ENCODE data around the gene SENP3. TPM values are rescaled to one million over a fixed set of nuclear protein-coding genes. Genes with fewer than 3 reads are reported as not detected.

SENP3 gene
- total and polyA plus RNA-seq, 2 of the 4 experiments (the other 2 are of a cell fraction): 82.4 to 120 TPM

GRCh38 chr17:7586673-7587419, 25.1 kb downstream of the SENP3 start:
- Histone ChIP-seq H4K8ac (ENCODE audit: low read depth in 2 of 2, low read length in 2 of 2) (peak overlapping the region; percentile 48 to 87; a peak in 3 of 4 replicates), H2BK120ac (ENCODE audit: low read depth, low read length) (peak overlapping the region; percentile 35), H3K9me3 (ENCODE audit: control insufficient read depth, insufficient read depth, low read length) (no peaks in the 10 kb centered on the region), H2BK20ac (ENCODE audit: low read depth, low read length) (0 out of 2 replicates have a peak overlapping the region, but pooled peaks have one; percentile 5), H3K23ac (ENCODE audit: low read depth, low read length) (peak overlapping the region; percentile 88), H3K79me1 (ENCODE audit: low read depth in 1 of 2, low read length in 2 of 2) (peaks cover 21 to 84% of the 10 kb centered on the region in 2 experiments), H2AFZ (replicated peaks; ENCODE audit: low read length, poor library complexity) (peak overlapping the region; percentile 73), H3K18ac (ENCODE audit: low read depth, low read length) (peak overlapping the region; percentile 32; the same call in 1 of the 2 replicates), H4K5ac (ENCODE audit: low read depth, low read length) (peak overlapping the region; percentile 35), H3K4ac (ENCODE audit: low read depth, low read length) (peak overlapping the region; percentile 90), H3K36me3 (ENCODE audit: control insufficient read depth, insufficient read depth, low read length) (peaks cover 21% of the 10 kb centered on the region), H4K91ac (ENCODE audit: insufficient read depth, low read depth, low read length) (peak overlapping the region; percentile 51), H2BK15ac (ENCODE audit: low read depth, low read length) (peak overlapping the region; percentile 64; the same call in 2 of the 3 replicates), H3K27ac (ENCODE audit: insufficient read depth, low read length) (peak overlapping the region; percentile 82), H2AK9ac (replicated peaks; ENCODE audit: low read depth, low read length, poor library complexity) (peak overlapping the region; percentile 96), H3K56ac (ENCODE audit: extremely low read depth, insufficient read depth, low read length) (peak overlapping the region; percentile 60; the same call in 1 of the 2 replicates), H3K14ac (replicated peaks; ENCODE audit: low read depth, low read length) (peak overlapping the region; percentile 78), H3K4me3 (ENCODE audit: insufficient read depth, low read depth, low read length) (no peak overlapping the region), H2BK5ac (ENCODE audit: low read depth, low read length, poor library complexity, severe bottlenecking) (peak overlapping the region; percentile 84), H3K4me2 (ENCODE audit: low read depth, low read length) (peak overlapping the region; percentile 26), H3K4me1 (ENCODE audit: control insufficient read depth, insufficient read depth, low read length) (peaks cover 45% of the 10 kb centered on the region), H3K9ac (ENCODE audit: low read depth, low read length) (peak overlapping the region; percentile 13; the same call in 1 of the 2 replicates), H4K20me1 (ENCODE audit: insufficient read depth, low read length) (peaks cover 15% of the 10 kb centered on the region), H3K27me3 (ENCODE audit: control insufficient read depth, insufficient read depth, low read length) (no peaks in the 10 kb centered on the region), H3K9me1 (ENCODE audit: insufficient read depth, low read length) (peaks cover 18% of the 10 kb centered on the region), H2AK5ac (ENCODE audit: low read depth, low read length) (peak overlapping the region; percentile 76)
- BruUV-seq (replicated peaks): no TSS peak
- dilution Hi-C loops (cut with HindIII; ENCODE audit: low sequenced_read_pairs, unreplicated experiment) (no loop called here), in situ Hi-C loops (cut with MboI; ENCODE audit: low sequenced_read_pairs) (no loop called here), intact Hi-C loops (cut with micrococcal nuclease) (loop anchor here (1.0 kb wide), 1 partner anchor 101 kb away; the partner anchor contains the start of gene WRAP53)
- POLR2A ChIA-PET (ENCODE audit: unreplicated experiment): interaction anchor here (1.4 kb wide), 1 partner anchor 10 kb away, joined by 4 read pairs; no protein-coding TSS in a partner anchor
- DNase-seq: no peak
- TF ChIP-seq MAFK (IDR thresholded peaks at IDR 0.05; ENCODE audit: low read depth, low read length) (no peak), BHLHE40 (IDR thresholded peaks at IDR 0.05; ENCODE audit: low read depth, low read length) (no peak), POLR2A (IDR thresholded peaks at IDR 0.05; ENCODE audit: low read depth, low read length) (no peak), MXI1 (IDR thresholded peaks at IDR 0.05; ENCODE audit: borderline replicate concordance, low read depth, low read length) (no peak), NFE2L2 (IDR thresholded peaks at IDR 0.05; ENCODE audit: low read depth, low read length) (no peak), CTCF (conservative IDR thresholded peaks at IDR 0.05; ENCODE audit: low read depth, low read length) (no peak), FOS (IDR thresholded peaks at IDR 0.05; ENCODE audit: low read depth, low read length) (no peak), SMC3 (IDR thresholded peaks at IDR 0.05; ENCODE audit: low read depth, low read length) (no peak), RAD21 (IDR thresholded peaks at IDR 0.05; ENCODE audit: low read length) (no peak)
- TF ChIP-seq, protein P1, sequence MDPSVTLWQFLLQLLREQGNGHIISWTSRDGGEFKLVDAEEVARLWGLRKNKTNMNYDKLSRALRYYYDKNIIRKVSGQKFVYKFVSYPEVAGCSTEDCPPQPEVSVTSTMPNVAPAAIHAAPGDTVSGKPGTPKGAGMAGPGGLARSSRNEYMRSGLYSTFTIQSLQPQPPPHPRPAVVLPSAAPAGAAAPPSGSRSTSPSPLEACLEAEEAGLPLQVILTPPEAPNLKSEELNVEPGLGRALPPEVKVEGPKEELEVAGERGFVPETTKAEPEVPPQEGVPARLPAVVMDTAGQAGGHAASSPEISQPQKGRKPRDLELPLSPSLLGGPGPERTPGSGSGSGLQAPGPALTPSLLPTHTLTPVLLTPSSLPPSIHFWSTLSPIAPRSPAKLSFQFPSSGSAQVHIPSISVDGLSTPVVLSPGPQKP (IDR thresholded peaks at IDR 0.05; ENCODE audit: borderline replicate concordance, low read depth, low read length): no peak
- ATAC-seq (ENCODE audit: low read depth): no peak
- CTCF ChIA-PET: interaction anchor here (0.5 to 0.9 kb wide), 3 partner anchors 26 to 225 kb away, joined by 3 to 4 read pairs (median 3); no protein-coding TSS in a partner anchor
- 100% methylated on average over 1 of the region's 9 CpGs; no CpG with 5 or more reads in 1 of the 2 experiments for WGBS, 2 experiments (ENCODE audit: extremely low coverage in 2 of 2, insufficient read length in 1 of 2)

Measured in IMR-90 (cell line).